ENCODE results near the gene PIGT. TPM values are rescaled to one million over a fixed set of nuclear protein-coding genes. Genes with fewer than 3 reads are reported as not detected.

The PIGT gene
- total RNA-seq, 1 donor from 2014 or later, result 98.3 TPM

- DNase-seq (ENCODE audit: low spot score), result no peak
Measured at GRCh38 chr20:45400346-45401031, 15.5 kb upstream of the PIGT start.

- no peak for DNase-seq (ENCODE audit: low spot score)
Measured at GRCh38 chr20:45402946-45403345, 13.0 kb upstream of the PIGT start.

GRCh38 chr20:45404438-45404837, 11.5 kb upstream of the PIGT start:
- no peak for DNase-seq (ENCODE audit: low spot score)

GRCh38 chr20:45405571-45406259, 10.2 kb upstream of the PIGT start:
- no peak for DNase-seq (ENCODE audit: low spot score)

GRCh38 chr20:45406260-45407066, 9.5 kb upstream of the PIGT start:
- DNase-seq (ENCODE audit: low spot score), result peak; percentile 65

- peak; percentile 20 for DNase-seq (ENCODE audit: low spot score)
Measured at GRCh38 chr20:45407067-45407745, 8.7 kb upstream of the PIGT start.

GRCh38 chr20:45407783-45408645, 7.9 kb upstream of the PIGT start, which contains the start of gene DBNDD2:
Gene DBNDD2, plus strand, starts transcription at chr20:45408289. Its CDS starts 179 bp downstream, at chr20:45408468.
- no peak for DNase-seq (ENCODE audit: low spot score)

GRCh38 chr20:45408646-45409213, 7.2 kb upstream of the PIGT start:
- DNase-seq (ENCODE audit: low spot score), result no peak

GRCh38 chr20:45409521-45410272, 6.2 kb upstream of the PIGT start:
- DNase-seq (ENCODE audit: low spot score), result no peak

GRCh38 chr20:45410887-45411286, 5.1 kb upstream of the PIGT start:
- no peak for DNase-seq (ENCODE audit: low spot score)

- DNase-seq (ENCODE audit: low spot score), result no peak
Measured at GRCh38 chr20:45412653-45413052, 3.3 kb upstream of the PIGT start.

GRCh38 chr20:45413479-45413878, 2.5 kb upstream of the PIGT start:
- no peak for DNase-seq (ENCODE audit: low spot score)

- no peak for DNase-seq (ENCODE audit: low spot score)
Measured at GRCh38 chr20:45416917-45417316, 976 bp downstream of the PIGT start.

- DNase-seq (ENCODE audit: low spot score), result peak; percentile 84
Measured at GRCh38 chr20:45419188-45420091, 3.5 kb downstream of the PIGT start.

GRCh38 chr20:45420125-45420524, 4.2 kb downstream of the PIGT start:
- no peak for DNase-seq (ENCODE audit: low spot score)

- DNase-seq (ENCODE audit: low spot score), result no peak
Measured at GRCh38 chr20:45423700-45424099, 7.8 kb downstream of the PIGT start.

- no peak for DNase-seq (ENCODE audit: low spot score)
Measured at GRCh38 chr20:45425561-45425960, 9.6 kb downstream of the PIGT start.

- no peak for DNase-seq (ENCODE audit: low spot score)
Measured at GRCh38 chr20:45426320-45427016, 10.5 kb downstream of the PIGT start.

Measured in mucosa of gallbladder (tissue), 1 donor.